Choroid plexus epithelial cell (primary cell): ENCODE measurements around the gene SPATA31C2.
"Not testable (repeated sequence)": the region's sequence is repeated elsewhere in the genome, so short reads cannot be mapped to it uniquely, and the experiment has no call there.

Experiments used
- DNase-seq: peaks from one replicate; pipeline ENCODE4 v3.0.0-alpha.2; 2010; ENCODE audit warnings: low read depth
- H3K4me3 ChIP-seq: 2 replicates; pipeline ENCODE4 v1.5.1; 2011; ENCODE audit warnings: low read depth, mild to moderate bottlenecking, control low read depth, low read length, moderate library complexity
- TF ChIP-seq, protein P1 (sequence below): conservative IDR thresholded peaks from 2 replicates; pipeline ENCODE4 v1.5.1; 2011; ENCODE audit warnings: low read depth, mild to moderate bottlenecking, control low read depth, inconsistent platforms, low read length, moderate library complexity

Gene SPATA31C2

GRCh38 chr9:88138375-88138774, at the start of gene SPATA31C2:
Gene SPATA31C2 (minus strand): TSS chr9:88138475. CDS start chr9:88138446, 29 bp downstream.
- DNase-seq, H3K4me3 ChIP-seq: not testable (repeated sequence)

DNA sequence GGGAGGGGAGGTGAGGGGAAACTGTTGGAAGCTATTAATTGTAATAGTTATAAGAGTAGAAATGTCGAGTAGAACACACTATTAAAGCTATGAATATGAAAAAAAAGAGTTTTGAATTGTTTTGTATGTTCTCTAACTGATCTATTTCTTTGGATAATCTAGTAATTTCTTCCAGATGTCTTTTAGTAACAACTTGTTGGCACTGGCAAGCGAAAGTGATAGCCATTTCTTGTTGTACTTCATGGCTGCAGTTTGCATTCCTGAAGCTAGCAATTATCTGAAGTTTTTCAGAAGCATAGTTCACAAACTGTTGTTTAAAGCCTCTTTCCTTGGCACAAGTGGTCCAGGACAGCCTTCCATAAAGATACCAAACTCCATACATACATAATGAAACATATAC, 49.4 kb upstream of the SPATA31C2 start:
- TF ChIP-seq, protein P1, sequence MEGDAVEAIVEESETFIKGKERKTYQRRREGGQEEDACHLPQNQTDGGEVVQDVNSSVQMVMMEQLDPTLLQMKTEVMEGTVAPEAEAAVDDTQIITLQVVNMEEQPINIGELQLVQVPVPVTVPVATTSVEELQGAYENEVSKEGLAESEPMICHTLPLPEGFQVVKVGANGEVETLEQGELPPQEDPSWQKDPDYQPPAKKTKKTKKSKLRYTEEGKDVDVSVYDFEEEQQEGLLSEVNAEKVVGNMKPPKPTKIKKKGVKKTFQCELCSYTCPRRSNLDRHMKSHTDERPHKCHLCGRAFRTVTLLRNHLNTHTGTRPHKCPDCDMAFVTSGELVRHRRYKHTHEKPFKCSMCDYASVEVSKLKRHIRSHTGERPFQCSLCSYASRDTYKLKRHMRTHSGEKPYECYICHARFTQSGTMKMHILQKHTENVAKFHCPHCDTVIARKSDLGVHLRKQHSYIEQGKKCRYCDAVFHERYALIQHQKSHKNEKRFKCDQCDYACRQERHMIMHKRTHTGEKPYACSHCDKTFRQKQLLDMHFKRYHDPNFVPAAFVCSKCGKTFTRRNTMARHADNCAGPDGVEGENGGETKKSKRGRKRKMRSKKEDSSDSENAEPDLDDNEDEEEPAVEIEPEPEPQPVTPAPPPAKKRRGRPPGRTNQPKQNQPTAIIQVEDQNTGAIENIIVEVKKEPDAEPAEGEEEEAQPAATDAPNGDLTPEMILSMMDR = no peak
- H3K4me3 ChIP-seq = no peak overlapping the region
- DNase-seq = peak; percentile 10

DNA sequence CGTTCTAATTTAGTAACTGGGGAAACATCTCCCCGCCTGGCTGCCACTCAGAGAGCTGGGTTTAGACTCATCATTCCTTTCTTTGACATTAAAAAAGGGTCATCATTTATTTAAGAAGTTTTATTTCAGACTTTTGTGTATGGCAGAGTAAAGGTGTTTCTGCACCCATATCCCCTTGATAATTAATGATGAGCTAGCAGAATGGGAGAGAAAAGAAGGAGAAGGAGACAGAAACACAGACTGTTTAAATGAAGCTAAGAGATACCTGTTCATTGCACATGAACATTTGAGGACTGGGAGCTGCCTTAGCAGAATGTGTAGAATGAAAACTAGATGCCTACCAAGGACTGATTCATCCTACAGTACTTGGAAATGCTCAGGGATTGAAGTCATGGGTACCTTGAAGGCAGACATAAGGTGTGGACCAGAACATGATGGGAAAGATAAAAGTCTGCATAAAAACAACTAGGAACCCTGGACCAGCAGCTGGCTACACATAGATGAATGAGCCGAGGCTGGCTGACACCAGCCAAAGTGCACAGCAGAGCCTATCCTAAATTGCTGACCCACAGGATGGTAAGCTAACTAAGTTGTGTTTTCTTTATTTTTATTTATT, 48.3 kb upstream of the SPATA31C2 start:
- DNase-seq = no peak
- TF ChIP-seq, protein P1 = no peak
- no peak overlapping the region for H3K4me3 ChIP-seq

DNA sequence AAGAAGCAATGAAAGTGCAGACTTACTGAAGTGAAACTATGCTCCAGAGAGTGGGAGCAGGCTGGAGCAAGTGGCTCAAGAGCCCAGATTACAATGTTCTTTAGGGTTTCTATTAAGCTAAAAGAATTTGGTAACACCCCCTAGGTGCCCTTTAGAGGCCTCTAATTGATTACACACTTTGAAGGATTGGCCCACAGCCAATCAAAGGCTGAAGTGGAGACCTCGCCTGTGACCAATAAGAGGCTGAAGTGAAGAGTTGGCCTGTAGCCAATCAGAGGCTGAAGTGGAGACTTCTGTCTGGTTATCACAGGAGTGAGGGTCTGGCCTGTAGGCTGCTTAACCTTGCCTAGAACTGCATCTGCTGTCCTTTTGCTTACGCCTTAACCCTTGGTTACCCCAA, 46.7 kb upstream of the SPATA31C2 start:
- peak; percentile 13 for DNase-seq
- TF ChIP-seq, protein P1 = no peak

DNA sequence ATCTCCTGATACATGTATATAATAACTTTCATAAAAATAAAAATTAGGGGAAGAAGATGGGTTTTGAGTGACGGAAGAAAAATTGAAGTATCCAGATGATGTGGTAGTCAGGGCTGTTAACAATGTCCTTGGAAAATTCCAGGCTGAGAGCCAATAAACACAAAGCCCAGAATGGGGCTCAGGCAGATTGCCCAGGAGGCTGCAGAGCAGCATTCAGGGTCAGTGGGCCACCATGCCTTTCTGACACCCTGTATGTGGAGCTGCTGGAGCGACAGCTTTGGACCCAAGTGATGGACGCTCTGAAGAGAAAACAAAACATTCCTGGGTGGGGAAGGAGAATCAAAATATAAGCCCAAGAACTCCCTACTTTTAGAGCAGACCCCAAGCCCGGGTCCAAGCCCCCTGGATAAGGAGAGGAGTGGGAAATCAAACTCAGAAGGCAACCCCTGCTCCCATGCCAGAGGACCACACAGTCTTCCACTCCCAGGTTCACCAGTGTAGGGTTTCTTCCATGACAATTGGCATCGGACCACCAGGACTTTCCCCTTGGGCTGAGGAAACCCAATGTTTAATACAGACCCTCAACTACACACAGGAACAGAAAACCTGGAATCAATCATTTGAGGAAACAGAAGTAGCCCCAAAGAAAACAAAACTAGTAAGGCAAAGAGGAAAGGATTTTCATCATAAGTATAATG, 45.7 kb upstream of the SPATA31C2 start:
- peak; percentile 12 for DNase-seq

More for the DNA sequence above, 46.7 kb upstream of the SPATA31C2 start:
- H3K4me3 ChIP-seq = no peak overlapping the region

GRCh38 chr9:88182501-88182900, 44.2 kb upstream of the SPATA31C2 start:
- no peak overlapping the region for H3K4me3 ChIP-seq
- DNase-seq = no peak
- TF ChIP-seq, protein P1 = no peak

More for the DNA sequence above, 45.7 kb upstream of the SPATA31C2 start:
- H3K4me3 ChIP-seq = no peak overlapping the region
- TF ChIP-seq, protein P1 = no peak

GRCh38 chr9:88180081-88180765, 41.9 kb upstream of the SPATA31C2 start:
- H3K4me3 ChIP-seq = no peak overlapping the region
- TF ChIP-seq, protein P1 = no peak
- DNase-seq = no peak
